BLaER1 (cell line): ENCODE data around the gene DEPDC1B.
"Not testable (repeated sequence)": the region's sequence is repeated elsewhere in the genome, so short reads cannot be mapped to it uniquely, and the experiment has no call there.

Experiments used
- H3K27ac ChIP-seq: shearing (Covaris generic); formaldehyde crosslinking; 2 replicates; pipeline ENCODE4 v1.8.1; 2022
- H3K27me3 ChIP-seq: shearing (Covaris generic); formaldehyde crosslinking; 2 replicates; pipeline ENCODE4 v1.8.1; 2022
- H3K36me3 ChIP-seq: shearing (Covaris generic); formaldehyde crosslinking; 2 replicates; pipeline ENCODE4 v1.8.1; 2022
- H3K4me1 ChIP-seq: shearing (Covaris generic); formaldehyde crosslinking; 2 replicates; pipeline ENCODE4 v1.8.1; 2022
- H3K4me2 ChIP-seq: shearing (Covaris generic); formaldehyde crosslinking; 2 replicates; pipeline ENCODE4 v1.8.1; 2022
- H3K4me3 ChIP-seq: shearing (Covaris generic); formaldehyde crosslinking; 2 replicates; pipeline ENCODE4 v1.8.1; 2022
- H3K9ac ChIP-seq: shearing (Covaris generic); formaldehyde crosslinking; 2 replicates; pipeline ENCODE4 v1.8.1; 2022
- H3K9me3 ChIP-seq: shearing (Covaris generic); formaldehyde crosslinking; 2 replicates; pipeline ENCODE4 v1.8.1; 2022
- H4K20me1 ChIP-seq: shearing (Covaris generic); formaldehyde crosslinking; 2 replicates; pipeline ENCODE4 v1.8.1; 2022
- Cebpa-rat ChIP-seq: shearing (Covaris generic); IDR thresholded peaks from 2 replicates; pipeline ENCODE4 v1.8.1; 2022

Gene DEPDC1B, protein sequence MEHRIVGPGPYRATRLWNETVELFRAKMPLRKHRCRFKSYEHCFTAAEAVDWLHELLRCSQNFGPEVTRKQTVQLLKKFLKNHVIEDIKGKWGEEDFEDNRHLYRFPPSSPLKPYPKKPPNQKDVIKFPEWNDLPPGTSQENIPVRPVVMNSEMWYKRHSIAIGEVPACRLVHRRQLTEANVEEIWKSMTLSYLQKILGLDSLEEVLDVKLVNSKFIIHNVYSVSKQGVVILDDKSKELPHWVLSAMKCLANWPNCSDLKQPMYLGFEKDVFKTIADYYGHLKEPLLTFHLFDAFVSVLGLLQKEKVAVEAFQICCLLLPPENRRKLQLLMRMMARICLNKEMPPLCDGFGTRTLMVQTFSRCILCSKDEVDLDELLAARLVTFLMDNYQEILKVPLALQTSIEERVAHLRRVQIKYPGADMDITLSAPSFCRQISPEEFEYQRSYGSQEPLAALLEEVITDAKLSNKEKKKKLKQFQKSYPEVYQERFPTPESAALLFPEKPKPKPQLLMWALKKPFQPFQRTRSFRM

DNA sequence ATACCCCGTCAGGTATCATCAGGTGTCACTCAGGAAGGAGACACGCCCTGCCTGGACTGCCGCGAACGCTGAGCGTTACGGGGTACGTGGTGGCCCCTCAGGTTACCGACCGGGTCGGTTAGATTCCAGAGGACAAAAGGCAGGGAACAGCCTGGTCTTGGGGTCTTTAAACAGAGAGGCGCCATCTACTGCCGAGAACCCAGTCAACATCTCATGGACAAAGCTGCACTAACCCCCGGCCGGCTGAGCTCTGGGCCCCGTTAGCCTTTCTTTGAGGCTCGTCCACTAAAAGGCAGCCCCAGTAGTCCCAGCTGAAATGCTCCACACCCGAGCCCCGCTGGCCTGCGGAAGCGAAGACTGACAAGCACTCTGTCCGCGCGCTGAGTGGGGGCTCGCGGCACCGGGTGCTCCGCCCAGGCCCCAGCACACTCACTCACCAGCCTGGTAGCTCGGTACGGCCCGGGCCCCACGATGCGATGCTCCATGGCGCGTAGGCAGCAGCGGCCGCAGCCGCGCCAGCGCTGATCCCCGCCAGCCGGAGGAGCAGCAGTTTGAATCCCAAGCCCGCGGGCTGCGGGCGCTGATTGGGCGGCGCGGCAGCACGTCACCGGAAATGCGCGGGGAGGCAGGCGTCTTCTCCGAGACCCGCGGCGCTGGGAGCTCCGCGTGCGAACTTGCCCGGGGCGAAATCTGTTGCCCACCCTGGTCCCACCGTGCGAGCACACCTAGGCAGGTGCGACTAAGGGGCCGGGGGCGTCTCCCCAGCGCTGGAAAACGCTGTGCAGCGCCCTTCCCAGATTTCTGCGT is at the start of gene DEPDC1B:
TSS of gene DEPDC1B (minus strand) at position 558 of the 807 bp plus-strand sequence. CDS start at position 485, 73 bp downstream.
- Histone ChIP-seq H3K4me3 (peak within 1 kb of the TSS; percentile 83), H4K20me1 (no peaks in the 10 kb centered on the region), H3K36me3 (peaks cover 8% of the 10 kb centered on the region; the same call in 1 of the 2 replicates), H3K4me1 (peaks cover 27% of the 10 kb centered on the region), H3K9me3 (peaks cover 12% of the 10 kb centered on the region), H3K4me2 (peak within 1 kb of the TSS; percentile 86), H3K9ac (peak within 1 kb of the TSS; percentile 88), H3K27me3 (no peaks in the 10 kb centered on the region), H3K27ac (peak within 1 kb of the TSS; percentile 87)
- no peak for TF ChIP-seq Cebpa-rat

DNA sequence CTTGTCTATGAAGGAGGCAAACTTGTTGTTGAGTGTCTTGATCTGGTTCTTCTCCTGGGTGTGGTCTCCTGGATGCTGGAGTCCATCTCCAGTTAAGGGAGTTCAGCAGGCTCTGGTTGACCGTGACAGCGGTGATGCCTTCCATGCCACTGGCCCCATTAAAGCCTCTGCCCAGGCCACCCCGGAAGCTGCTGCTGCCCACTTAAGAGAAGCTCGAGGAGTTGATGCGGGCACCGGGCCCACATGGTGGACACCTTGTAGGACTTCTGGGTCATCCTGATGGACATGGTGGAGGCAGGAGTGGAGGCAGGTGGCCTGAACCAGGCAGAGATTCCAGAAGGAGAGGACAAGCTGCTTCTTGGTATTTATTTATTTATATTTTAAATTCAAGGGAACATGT is 44.7 kb upstream of the DEPDC1B start:
- Histone ChIP-seq H3K9ac (no peak overlapping the region), H4K20me1 (no peaks in the 10 kb centered on the region), H3K9me3 (peaks cover 11% of the 10 kb centered on the region), H3K4me2 (no peak overlapping the region), H3K27ac (no peak overlapping the region), H3K4me1 (no peaks in the 10 kb centered on the region), H3K36me3 (no peaks in the 10 kb centered on the region), H3K4me3 (no peak overlapping the region), H3K27me3 (no peaks in the 10 kb centered on the region)
- no peak for TF ChIP-seq Cebpa-rat

DNA sequence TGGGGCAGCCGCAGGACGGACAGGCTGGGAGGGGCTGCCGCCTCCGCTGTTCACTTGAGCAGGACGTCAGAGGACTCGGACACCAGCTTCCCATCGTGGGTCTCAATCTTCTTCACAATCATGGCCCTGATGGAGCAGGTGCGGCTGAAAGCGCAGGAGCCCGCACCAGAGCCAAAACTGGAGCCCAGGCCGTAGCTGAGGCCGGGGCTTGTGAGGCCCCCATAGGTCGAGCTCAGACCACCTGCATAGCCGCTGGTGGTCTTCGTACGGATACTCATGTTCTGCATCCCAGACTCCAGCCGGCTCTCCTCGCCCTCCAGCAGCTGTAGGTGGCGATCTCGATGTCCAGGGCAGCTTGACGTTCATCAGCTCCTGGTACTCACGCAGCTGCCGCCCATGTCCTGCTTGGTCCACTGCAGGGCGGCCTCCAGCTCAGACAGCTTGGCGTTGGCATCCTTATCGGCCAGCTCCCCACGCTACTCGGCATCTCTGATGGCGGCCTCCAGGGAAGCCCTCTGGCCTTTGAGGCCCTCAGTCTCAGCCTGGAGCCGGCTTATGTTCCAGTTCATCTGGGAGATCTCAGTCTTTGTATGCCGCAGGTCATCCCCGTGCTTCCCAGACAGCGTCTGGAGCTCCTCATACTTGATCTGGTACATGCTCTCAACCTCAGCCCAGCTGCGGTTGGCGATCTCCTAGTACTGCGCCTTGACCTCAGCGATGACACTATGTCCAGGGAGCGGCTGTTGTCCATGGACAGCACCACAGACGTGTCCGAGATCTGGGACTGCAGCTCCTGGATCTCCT is 43.7 kb upstream of the DEPDC1B start:
- no peaks in the 10 kb centered on the region for H3K27me3 ChIP-seq
- H4K20me1 ChIP-seq: no peaks in the 10 kb centered on the region
- no peak overlapping the region for H3K4me2 ChIP-seq
- H3K9ac ChIP-seq: no peak overlapping the region
- H3K27ac ChIP-seq: no peak overlapping the region
- TF ChIP-seq Cebpa-rat: no peak
- H3K4me3 ChIP-seq: no peak overlapping the region
- no peaks in the 10 kb centered on the region for H3K36me3 ChIP-seq
- peaks cover 20% of the 10 kb centered on the region for H3K9me3 ChIP-seq
- H3K4me1 ChIP-seq: no peaks in the 10 kb centered on the region

DNA sequence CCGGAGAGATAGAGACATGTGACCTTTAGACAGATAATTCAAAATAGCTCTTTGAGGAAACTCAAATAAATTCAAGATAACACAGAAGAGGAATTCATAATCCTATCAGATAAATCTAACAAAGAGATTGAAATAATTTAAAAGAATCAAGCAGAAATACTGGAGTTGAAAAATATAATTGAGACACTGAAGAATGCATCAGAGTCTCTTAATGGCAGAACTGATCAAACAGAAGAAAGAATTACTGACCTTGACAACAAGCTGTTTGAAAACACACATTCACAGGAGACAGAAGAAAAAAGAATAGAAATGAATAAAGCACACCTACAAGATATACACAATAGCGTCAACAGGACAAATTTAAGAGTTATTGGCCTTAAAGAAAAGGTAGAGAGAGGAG is 40.4 kb upstream of the DEPDC1B start:
- Histone ChIP-seq H3K4me1 (no peaks in the 10 kb centered on the region), H4K20me1 (no peaks in the 10 kb centered on the region), H3K27ac (no peak overlapping the region), H3K4me2 (no peak overlapping the region), H3K4me3 (no peak overlapping the region), H3K9me3 (peaks cover 22% of the 10 kb centered on the region), H3K9ac (no peak overlapping the region), H3K27me3 (no peaks in the 10 kb centered on the region), H3K36me3 (no peaks in the 10 kb centered on the region)
- TF ChIP-seq Cebpa-rat: no peak

DNA sequence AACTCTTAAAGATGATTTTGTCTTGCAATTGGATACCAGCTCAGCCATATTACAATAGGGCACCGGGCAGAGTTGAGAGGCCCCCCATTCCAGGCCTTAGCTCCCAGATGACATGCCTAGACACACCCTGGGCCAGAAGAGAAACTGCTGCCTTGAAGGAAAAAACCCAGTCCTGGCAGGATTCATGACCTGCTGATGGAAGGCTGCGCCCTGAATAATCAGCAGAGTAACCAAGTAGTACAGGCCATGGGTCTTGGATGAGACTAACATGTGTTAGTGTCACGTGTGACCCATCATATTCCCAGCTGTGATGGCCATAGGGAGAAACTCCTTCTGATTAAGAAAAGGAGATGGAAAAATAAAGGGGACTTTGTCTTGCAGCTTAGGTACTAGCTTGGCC is 39.0 kb upstream of the DEPDC1B start:
- no peak for TF ChIP-seq Cebpa-rat
- no peak overlapping the region for H3K4me2 ChIP-seq

DNA sequence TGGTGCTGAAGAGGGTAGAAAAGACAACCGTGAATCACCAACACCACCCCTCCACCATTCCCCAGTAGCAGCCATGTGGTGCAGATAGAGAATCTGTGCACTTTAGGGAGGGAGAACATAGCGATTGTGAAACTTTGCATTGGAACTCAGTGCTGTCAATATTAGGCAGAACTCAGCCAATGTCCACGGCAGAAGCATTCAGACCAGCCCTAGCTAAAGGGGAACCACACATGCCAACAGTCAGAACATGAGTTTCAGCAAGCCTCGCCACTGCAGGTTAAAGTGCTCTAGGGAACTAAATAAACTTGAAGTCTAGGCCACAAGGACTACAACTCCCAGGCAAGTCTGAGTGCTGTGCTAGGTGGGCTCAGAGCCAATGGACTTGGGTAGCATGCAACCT is 38.5 kb upstream of the DEPDC1B start:
- Histone ChIP-seq H3K9ac (no peak overlapping the region), H3K27me3 (no peaks in the 10 kb centered on the region), H4K20me1 (no peaks in the 10 kb centered on the region), H3K9me3 (peaks cover 22% of the 10 kb centered on the region), H3K4me3 (no peak overlapping the region), H3K27ac (no peak overlapping the region), H3K4me1 (no peaks in the 10 kb centered on the region), H3K36me3 (no peaks in the 10 kb centered on the region), H3K4me2 (no peak overlapping the region)
- no peak for TF ChIP-seq Cebpa-rat

More for the DNA sequence above, 39.0 kb upstream of the DEPDC1B start:
- no peak overlapping the region for H3K27ac ChIP-seq
- H3K4me3 ChIP-seq: no peak overlapping the region
- H4K20me1 ChIP-seq: no peaks in the 10 kb centered on the region
- H3K9ac ChIP-seq: no peak overlapping the region
- H3K36me3 ChIP-seq: no peaks in the 10 kb centered on the region
- no peaks in the 10 kb centered on the region for H3K27me3 ChIP-seq
- peaks cover 22% of the 10 kb centered on the region for H3K9me3 ChIP-seq
- H3K4me1 ChIP-seq: no peaks in the 10 kb centered on the region

DNA sequence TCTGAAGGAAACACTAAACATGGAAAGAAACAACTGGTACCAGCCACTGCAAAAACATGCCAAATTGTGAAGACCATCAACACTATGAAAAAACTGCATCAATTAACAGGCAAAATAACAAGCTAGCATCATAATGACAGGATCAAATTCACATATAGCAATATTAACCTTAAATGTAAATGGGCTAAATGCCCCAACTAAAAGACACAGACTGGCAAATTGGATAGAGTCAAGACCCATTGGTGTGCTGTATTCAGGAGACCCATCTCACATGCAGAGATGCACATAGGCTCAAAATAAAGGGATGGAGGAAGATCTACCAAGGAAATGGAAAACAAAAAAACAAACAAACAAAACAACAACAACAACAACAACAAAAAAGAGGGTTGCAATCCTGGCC is 30.9 kb upstream of the DEPDC1B start:
- not testable (repeated sequence) for H3K9me3 ChIP-seq, H4K20me1 ChIP-seq, H3K27me3 ChIP-seq, H3K4me3 ChIP-seq, H3K9ac ChIP-seq, H3K4me1 ChIP-seq, H3K4me2 ChIP-seq, H3K27ac ChIP-seq, H3K36me3 ChIP-seq

DNA sequence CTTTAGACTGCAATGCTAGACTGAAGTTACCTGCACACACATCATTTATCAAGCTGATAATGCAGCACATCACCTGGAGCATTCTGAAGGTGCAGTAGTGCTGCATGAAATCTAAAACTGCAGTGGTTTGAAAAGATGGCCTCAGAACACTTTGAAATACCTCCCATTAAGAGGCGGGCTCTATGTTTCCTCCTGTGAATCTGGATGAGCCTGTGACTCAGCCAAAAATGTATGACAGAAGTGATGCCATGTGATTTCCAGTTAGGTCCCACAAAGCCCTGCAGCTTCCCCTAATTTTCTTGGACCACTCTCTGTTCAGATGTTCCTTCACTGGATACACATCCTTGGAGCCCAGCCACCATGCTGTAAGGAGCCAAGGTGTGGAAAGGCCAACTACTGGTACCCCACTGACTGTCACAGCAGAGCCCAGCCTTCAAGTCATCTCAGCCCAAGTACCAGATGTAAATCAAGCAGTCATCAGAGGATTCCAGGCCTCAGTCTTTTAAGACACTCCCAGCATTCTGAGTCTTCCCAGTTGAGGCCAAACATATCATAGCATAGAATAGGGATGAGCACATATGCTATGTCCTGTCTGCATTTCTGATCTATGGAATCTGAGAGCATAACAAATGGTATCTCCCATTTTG is 27.2 kb upstream of the DEPDC1B start:
- no peak overlapping the region for H3K9ac ChIP-seq
- H3K27me3 ChIP-seq: no peaks in the 10 kb centered on the region
- no peak overlapping the region for H3K4me3 ChIP-seq
- no peaks in the 10 kb centered on the region for H3K4me1 ChIP-seq
- TF ChIP-seq Cebpa-rat: no peak
- H3K36me3 ChIP-seq: no peaks in the 10 kb centered on the region
- no peaks in the 10 kb centered on the region for H4K20me1 ChIP-seq
- H3K4me2 ChIP-seq: no peak overlapping the region
- H3K9me3 ChIP-seq: no peaks in the 10 kb centered on the region; the same call in 1 of the 2 replicates
- H3K27ac ChIP-seq: no peak overlapping the region

DNA sequence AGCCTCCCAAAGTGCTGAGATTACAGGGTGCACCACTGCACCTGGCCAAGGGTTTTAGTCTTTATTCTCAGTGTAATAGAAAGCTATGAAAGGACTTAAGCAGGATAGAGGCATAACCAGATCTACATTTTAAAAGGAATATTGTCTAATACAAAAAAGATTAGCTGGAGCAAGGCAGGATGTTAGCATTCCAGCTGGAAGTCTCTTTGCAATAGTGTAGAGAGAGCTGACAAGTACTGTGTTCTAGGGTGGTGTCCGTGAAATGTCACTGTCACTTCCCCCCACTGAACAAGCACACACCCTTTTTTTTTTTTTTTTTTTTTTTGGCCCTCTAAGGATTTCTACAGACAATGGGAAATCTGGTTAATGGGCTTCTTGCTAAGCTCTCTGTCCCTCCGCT is 24.2 kb upstream of the DEPDC1B start:
- Histone ChIP-seq H3K27me3 (no peaks in the 10 kb centered on the region), H3K4me3 (no peak overlapping the region), H3K4me1 (no peaks in the 10 kb centered on the region), H3K4me2 (no peak overlapping the region), H3K9me3 (no peaks in the 10 kb centered on the region), H3K9ac (no peak overlapping the region), H4K20me1 (no peaks in the 10 kb centered on the region), H3K36me3 (no peaks in the 10 kb centered on the region), H3K27ac (no peak overlapping the region)
- no peak for TF ChIP-seq Cebpa-rat
